WTC11 (cell line): ENCODE results near the gene GPS2. TPM values are rescaled to one million over a fixed set of nuclear protein-coding genes. Genes with fewer than 3 reads are reported as not detected.

ENCODE experiments used
- ATAC-seq: fragments of 200-7000 bp; cut with Tn5 transposase; 2 replicates; pipeline ENCODE4 v1.10.0; 2021; ENCODE audit warnings: mild to moderate bottlenecking, moderate library complexity
- CTCF ChIA-PET: fragments of 300-600 bp; sonication (Branson Sonifier 250); formaldehyde crosslinking; loops from one replicate; lab custom pipeline; 2021; ENCODE audit warnings: antibody characterized with exemption; lab: Charles Lee
- POLR2A ChIA-PET: fragments of 350-600 bp; sonication (Branson Sonifier 250); formaldehyde crosslinking; loops from one replicate; lab custom pipeline; 2021; ENCODE audit warnings: antibody characterized with exemption; lab: Charles Lee
- DNase-seq: peaks from one replicate; pipeline ENCODE4 v3.0.0; 2021; ENCODE audit warnings: low spot score
- H3K27ac Mint-ChIP-seq: 2 replicates; pipeline ENCODE4 v1.8.0; 2021; ENCODE audit warnings: mixed read lengths
- H3K27me3 Mint-ChIP-seq: 2 replicates; pipeline ENCODE4 v1.8.0; 2021; ENCODE audit warnings: low read depth, mild to moderate bottlenecking, moderate library complexity, mixed read lengths
- H3K36me3 Mint-ChIP-seq: 2 replicates; pipeline ENCODE4 v1.8.0; 2021; ENCODE audit warnings: mixed read lengths
- H3K4me1 Mint-ChIP-seq: 2 replicates; pipeline ENCODE4 v1.8.0; 2022; ENCODE audit warnings: mixed read lengths
- H3K4me3 Mint-ChIP-seq: 2 replicates; pipeline ENCODE4 v1.8.0; 2021; ENCODE audit warnings: mild to moderate bottlenecking, moderate library complexity, mixed read lengths
- H3K9me3 Mint-ChIP-seq: 2 replicates; pipeline ENCODE4 v1.8.0; 2021; ENCODE audit warnings: mixed read lengths
- ETV6 ChIP-seq: sonication (generic); formaldehyde crosslinking; IDR thresholded peaks from 2 replicates; pipeline ENCODE4 v1.8.1; 2022; ENCODE audit warnings: mild to moderate bottlenecking, missing genetic modification reagents
- GTF2I ChIP-seq: fragments of 250-450 bp; sonication (Bioruptor Pico); conservative IDR thresholded peaks from 2 replicates; pipeline ENCODE4 v1.4.0; 2021; ENCODE audit warnings: mild to moderate bottlenecking
- IRF2 ChIP-seq: sonication (generic); formaldehyde crosslinking; IDR thresholded peaks from 2 replicates; pipeline ENCODE4 v1.8.0; 2022; ENCODE audit warnings: low read depth, missing genetic modification reagents, borderline replicate concordance
- NFE2L1 ChIP-seq: sonication (generic); formaldehyde crosslinking; IDR thresholded peaks from 2 replicates; pipeline ENCODE4 v1.8.1; 2023; ENCODE audit warnings: missing genetic modification reagents
- RORB ChIP-seq: fragments of 250-450 bp; sonication (Bioruptor Pico); IDR thresholded peaks from 2 replicates; pipeline ENCODE4 v1.9.0; 2021; ENCODE audit warnings: mild to moderate bottlenecking
- SP1 ChIP-seq: sonication (generic); formaldehyde crosslinking; conservative IDR thresholded peaks from 2 replicates; pipeline ENCODE4 v1.8.1; 2022; ENCODE audit warnings: missing genetic modification reagents
- ZNF121 ChIP-seq: sonication (generic); formaldehyde crosslinking; IDR thresholded peaks from 2 replicates; pipeline ENCODE4 v1.8.0; 2023; ENCODE audit warnings: missing genetic modification reagents
- ZNF232 ChIP-seq: sonication (generic); formaldehyde crosslinking; IDR thresholded peaks from 2 replicates; pipeline ENCODE4 v1.8.0; 2022; ENCODE audit warnings: mild to moderate bottlenecking, missing genetic modification reagents
- ZNF671 ChIP-seq: fragments of 250-450 bp; sonication (Bioruptor Pico); IDR thresholded peaks from 2 replicates; pipeline ENCODE4 v1.8.0; 2021; ENCODE audit warnings: mild to moderate bottlenecking
- total RNA-seq: library from RNA; stranded (reverse); gene quantifications from 3 replicates; pipeline ENCODE4 v1.2.3, GENCODE V29; 2021
- TF ChIP-seq, protein P1 (sequence below): sonication (generic); formaldehyde crosslinking; IDR thresholded peaks from 2 replicates; pipeline ENCODE4 v1.8.1; 2022; ENCODE audit warnings: mild to moderate bottlenecking, missing genetic modification reagents, moderate library complexity, borderline replicate concordance
- TF ChIP-seq, protein P2 (sequence below): fragments of 200-600 bp; IDR thresholded peaks from 2 replicates; pipeline ENCODE4 v1.8.0; 2022; ENCODE audit warnings: antibody characterized with exemption
- TF ChIP-seq, protein P3 (sequence below): sonication (generic); formaldehyde crosslinking; IDR thresholded peaks from 2 replicates; pipeline ENCODE4 v1.8.1; 2022; ENCODE audit warnings: low read depth, mild to moderate bottlenecking, moderate library complexity, missing genetic modification reagents, borderline replicate concordance
- TF ChIP-seq, protein P4 (sequence below): fragments of 250-450 bp; sonication (Bioruptor Pico); IDR thresholded peaks from 2 replicates; pipeline ENCODE4 v1.9.0; 2021; ENCODE audit warnings: moderate library complexity, mild to moderate bottlenecking, inconsistent platforms, borderline replicate concordance
- TF ChIP-seq, protein P5 (sequence below): sonication (generic); formaldehyde crosslinking; IDR thresholded peaks from 2 replicates; pipeline ENCODE4 v1.8.0; 2023; ENCODE audit warnings: missing genetic modification reagents, mild to moderate bottlenecking, borderline replicate concordance
- TF ChIP-seq, protein P6 (sequence below): sonication (generic); formaldehyde crosslinking; IDR thresholded peaks from 2 replicates; pipeline ENCODE4 v1.8.0; 2022; ENCODE audit warnings: mild to moderate bottlenecking, missing genetic modification reagents
- TF ChIP-seq, protein P7 (sequence below): sonication (generic); formaldehyde crosslinking; IDR thresholded peaks from 2 replicates; pipeline ENCODE4 v1.8.0; 2022; ENCODE audit warnings: missing genetic modification reagents

The GPS2 gene
- total RNA-seq, 1 experiment from 2014 or later, result 55.9 TPM

DNA sequence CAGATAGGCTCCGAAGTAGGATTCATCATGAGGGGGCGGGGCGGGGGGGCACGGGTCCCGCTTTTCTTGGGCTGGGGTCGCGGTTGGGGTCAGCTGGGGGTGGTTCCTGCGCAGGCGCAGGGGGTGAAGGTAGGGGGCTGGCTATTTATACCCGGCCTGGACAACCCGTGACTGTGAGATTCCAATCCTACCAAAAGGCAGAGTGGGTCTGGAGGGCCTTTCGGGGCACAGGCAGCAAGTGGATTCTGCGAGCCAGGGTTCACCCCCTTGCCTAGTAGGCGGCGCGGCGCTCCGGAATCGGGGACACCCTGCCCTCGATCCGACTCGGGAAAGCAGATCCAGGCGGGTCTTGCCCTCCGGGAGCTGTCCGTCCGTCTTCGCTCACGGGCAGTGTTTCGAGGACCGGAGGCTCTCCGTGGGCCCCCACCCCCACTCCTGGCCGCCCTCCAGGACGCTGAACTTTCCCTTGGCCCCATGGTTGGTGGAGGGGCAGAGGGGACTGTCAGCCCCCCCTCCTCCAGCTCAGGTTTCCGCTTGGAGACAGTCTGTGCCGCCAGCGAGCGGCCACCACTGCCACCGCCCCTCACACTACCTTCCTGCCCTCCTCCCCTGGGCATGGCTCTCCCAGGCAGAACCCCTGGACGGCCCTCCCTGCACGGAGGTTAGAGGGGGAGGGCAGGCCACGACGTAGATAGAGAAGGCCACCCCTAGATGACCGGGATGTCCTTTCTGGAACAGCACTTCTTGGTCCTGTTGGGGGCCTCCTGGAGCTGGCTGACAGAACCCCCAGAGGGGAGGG lies 33.0 kb downstream of the GPS2 start (continued):
- TF ChIP-seq, protein P1, sequence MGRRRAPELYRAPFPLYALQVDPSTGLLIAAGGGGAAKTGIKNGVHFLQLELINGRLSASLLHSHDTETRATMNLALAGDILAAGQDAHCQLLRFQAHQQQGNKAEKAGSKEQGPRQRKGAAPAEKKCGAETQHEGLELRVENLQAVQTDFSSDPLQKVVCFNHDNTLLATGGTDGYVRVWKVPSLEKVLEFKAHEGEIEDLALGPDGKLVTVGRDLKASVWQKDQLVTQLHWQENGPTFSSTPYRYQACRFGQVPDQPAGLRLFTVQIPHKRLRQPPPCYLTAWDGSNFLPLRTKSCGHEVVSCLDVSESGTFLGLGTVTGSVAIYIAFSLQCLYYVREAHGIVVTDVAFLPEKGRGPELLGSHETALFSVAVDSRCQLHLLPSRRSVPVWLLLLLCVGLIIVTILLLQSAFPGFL, result no peak
- TF ChIP-seq, protein P2, sequence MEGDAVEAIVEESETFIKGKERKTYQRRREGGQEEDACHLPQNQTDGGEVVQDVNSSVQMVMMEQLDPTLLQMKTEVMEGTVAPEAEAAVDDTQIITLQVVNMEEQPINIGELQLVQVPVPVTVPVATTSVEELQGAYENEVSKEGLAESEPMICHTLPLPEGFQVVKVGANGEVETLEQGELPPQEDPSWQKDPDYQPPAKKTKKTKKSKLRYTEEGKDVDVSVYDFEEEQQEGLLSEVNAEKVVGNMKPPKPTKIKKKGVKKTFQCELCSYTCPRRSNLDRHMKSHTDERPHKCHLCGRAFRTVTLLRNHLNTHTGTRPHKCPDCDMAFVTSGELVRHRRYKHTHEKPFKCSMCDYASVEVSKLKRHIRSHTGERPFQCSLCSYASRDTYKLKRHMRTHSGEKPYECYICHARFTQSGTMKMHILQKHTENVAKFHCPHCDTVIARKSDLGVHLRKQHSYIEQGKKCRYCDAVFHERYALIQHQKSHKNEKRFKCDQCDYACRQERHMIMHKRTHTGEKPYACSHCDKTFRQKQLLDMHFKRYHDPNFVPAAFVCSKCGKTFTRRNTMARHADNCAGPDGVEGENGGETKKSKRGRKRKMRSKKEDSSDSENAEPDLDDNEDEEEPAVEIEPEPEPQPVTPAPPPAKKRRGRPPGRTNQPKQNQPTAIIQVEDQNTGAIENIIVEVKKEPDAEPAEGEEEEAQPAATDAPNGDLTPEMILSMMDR, result no peak
- no peak for TF ChIP-seq IRF2 (CRISPR knock-in tag)
- TF ChIP-seq ZNF121 (CRISPR knock-in tag), result no peak
- TF ChIP-seq, protein P3, sequence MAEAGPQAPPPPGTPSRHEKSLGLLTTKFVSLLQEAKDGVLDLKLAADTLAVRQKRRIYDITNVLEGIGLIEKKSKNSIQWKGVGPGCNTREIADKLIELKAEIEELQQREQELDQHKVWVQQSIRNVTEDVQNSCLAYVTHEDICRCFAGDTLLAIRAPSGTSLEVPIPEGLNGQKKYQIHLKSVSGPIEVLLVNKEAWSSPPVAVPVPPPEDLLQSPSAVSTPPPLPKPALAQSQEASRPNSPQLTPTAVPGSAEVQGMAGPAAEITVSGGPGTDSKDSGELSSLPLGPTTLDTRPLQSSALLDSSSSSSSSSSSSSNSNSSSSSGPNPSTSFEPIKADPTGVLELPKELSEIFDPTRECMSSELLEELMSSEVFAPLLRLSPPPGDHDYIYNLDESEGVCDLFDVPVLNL (CRISPR knock-in tag), result no peak
- TF ChIP-seq, all 79 proteins: peak for 2

DNA sequence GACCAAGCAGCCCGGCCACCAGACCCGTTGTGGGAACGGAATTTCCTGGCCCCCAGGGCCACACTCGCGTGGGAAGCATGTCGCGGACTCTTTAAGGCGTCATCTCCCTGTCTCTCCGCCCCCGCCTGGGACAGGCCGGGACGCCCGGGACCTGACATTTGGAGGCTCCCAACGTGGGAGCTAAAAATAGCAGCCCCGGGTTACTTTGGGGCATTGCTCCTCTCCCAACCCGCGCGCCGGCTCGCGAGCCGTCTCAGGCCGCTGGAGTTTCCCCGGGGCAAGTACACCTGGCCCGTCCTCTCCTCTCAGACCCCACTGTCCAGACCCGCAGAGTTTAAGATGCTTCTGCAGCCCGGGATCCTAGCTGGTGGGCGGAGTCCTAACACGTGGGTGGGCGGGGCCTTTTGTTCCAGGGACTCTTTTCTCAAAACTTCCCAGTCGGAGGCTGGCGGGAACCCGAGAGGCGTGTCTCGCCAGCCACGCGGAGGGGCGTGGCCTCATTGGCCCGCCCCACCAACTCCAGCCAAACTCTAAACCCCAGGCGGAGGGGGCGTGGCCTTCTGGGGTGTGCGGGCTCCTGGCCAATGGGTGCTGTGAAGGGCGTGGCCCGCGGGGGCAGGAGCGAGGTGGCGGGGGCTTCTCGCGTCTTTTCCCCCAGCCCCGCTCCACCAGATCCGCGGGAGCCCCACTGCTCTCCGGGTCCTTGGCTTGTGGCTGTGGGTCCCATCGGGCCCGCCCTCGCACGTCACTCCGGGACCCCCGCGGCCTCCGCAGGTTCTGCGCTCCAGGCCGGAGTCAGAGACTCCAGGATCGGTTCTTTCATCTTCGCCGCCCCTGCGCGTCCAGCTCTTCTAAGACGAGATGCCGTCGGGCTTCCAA lies 33.8 kb downstream of the GPS2 start, which contains the start of gene SLC2A4:
Gene SLC2A4, plus strand, starts transcription at position 645 of the 879 bp plus-strand sequence. Its CDS starts 217 bp downstream, at position 862.
- no peaks in the 10 kb centered on the region for H3K36me3 Mint-ChIP-seq
- peaks cover 21% of the 10 kb centered on the region for H3K27me3 Mint-ChIP-seq
- POLR2A ChIA-PET, result interaction anchor here (0.7 to 1.7 kb wide), 9 partner anchors 13 to 267 kb away, joined by 3 to 8 read pairs (median 4); partner anchors contain the start of gene GABARAP
- no peaks in the 10 kb centered on the region for H3K9me3 Mint-ChIP-seq
- CTCF ChIA-PET, result interaction anchor here (0.7 to 7.0 kb wide), 31 partner anchors 10 to 422 kb away, joined by 3 to 119 read pairs (median 7); partner anchors contain the start of genes ACADVL, ACAP1, DLG4 and GABARAP
- DNase-seq (peak; percentile 98), ATAC-seq (peak; percentile 74)
- peaks cover 20% of the 10 kb centered on the region for H3K4me1 Mint-ChIP-seq
- peak within 1 kb of the TSS; percentile 82 for H3K4me3 Mint-ChIP-seq
- H3K27ac Mint-ChIP-seq, result peak within 1 kb of the TSS; percentile 26
- TF ChIP-seq GTF2I (CRISPR knock-in tag) (no peak), NFE2L1 (no peak), SP1 (CRISPR knock-in tag) (peak; percentile 76), ZNF671 (CRISPR knock-in tag) (no peak), RORB (CRISPR knock-in tag) (no peak), ETV6 (CRISPR knock-in tag) (peak; percentile 44; the same call in 1 of the 2 replicates), ZNF232 (0 out of 2 replicates have a peak, but pooled peaks have one; percentile 16)
- TF ChIP-seq, protein P4, sequence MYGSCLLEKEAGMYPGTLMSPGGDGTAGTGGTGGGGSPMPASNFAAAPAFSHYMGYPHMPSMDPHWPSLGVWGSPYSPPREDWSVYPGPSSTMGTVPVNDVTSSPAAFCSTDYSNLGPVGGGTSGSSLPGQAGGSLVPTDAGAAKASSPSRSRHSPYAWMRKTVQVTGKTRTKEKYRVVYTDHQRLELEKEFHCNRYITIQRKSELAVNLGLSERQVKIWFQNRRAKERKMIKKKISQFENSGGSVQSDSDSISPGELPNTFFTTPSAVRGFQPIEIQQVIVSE (CRISPR knock-in tag), result no peak
- TF ChIP-seq, protein P3 (CRISPR knock-in tag), result no peak
- TF ChIP-seq, protein P5, sequence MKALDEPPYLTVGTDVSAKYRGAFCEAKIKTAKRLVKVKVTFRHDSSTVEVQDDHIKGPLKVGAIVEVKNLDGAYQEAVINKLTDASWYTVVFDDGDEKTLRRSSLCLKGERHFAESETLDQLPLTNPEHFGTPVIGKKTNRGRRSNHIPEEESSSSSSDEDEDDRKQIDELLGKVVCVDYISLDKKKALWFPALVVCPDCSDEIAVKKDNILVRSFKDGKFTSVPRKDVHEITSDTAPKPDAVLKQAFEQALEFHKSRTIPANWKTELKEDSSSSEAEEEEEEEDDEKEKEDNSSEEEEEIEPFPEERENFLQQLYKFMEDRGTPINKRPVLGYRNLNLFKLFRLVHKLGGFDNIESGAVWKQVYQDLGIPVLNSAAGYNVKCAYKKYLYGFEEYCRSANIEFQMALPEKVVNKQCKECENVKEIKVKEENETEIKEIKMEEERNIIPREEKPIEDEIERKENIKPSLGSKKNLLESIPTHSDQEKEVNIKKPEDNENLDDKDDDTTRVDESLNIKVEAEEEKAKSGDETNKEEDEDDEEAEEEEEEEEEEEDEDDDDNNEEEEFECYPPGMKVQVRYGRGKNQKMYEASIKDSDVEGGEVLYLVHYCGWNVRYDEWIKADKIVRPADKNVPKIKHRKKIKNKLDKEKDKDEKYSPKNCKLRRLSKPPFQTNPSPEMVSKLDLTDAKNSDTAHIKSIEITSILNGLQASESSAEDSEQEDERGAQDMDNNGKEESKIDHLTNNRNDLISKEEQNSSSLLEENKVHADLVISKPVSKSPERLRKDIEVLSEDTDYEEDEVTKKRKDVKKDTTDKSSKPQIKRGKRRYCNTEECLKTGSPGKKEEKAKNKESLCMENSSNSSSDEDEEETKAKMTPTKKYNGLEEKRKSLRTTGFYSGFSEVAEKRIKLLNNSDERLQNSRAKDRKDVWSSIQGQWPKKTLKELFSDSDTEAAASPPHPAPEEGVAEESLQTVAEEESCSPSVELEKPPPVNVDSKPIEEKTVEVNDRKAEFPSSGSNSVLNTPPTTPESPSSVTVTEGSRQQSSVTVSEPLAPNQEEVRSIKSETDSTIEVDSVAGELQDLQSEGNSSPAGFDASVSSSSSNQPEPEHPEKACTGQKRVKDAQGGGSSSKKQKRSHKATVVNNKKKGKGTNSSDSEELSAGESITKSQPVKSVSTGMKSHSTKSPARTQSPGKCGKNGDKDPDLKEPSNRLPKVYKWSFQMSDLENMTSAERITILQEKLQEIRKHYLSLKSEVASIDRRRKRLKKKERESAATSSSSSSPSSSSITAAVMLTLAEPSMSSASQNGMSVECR (CRISPR knock-in tag), result 0 out of 2 replicates have a peak, but pooled peaks have one; percentile 7
- TF ChIP-seq, protein P6, sequence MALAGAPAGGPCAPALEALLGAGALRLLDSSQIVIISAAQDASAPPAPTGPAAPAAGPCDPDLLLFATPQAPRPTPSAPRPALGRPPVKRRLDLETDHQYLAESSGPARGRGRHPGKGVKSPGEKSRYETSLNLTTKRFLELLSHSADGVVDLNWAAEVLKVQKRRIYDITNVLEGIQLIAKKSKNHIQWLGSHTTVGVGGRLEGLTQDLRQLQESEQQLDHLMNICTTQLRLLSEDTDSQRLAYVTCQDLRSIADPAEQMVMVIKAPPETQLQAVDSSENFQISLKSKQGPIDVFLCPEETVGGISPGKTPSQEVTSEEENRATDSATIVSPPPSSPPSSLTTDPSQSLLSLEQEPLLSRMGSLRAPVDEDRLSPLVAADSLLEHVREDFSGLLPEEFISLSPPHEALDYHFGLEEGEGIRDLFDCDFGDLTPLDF (CRISPR knock-in tag), result no peak
- TF ChIP-seq, protein P7, sequence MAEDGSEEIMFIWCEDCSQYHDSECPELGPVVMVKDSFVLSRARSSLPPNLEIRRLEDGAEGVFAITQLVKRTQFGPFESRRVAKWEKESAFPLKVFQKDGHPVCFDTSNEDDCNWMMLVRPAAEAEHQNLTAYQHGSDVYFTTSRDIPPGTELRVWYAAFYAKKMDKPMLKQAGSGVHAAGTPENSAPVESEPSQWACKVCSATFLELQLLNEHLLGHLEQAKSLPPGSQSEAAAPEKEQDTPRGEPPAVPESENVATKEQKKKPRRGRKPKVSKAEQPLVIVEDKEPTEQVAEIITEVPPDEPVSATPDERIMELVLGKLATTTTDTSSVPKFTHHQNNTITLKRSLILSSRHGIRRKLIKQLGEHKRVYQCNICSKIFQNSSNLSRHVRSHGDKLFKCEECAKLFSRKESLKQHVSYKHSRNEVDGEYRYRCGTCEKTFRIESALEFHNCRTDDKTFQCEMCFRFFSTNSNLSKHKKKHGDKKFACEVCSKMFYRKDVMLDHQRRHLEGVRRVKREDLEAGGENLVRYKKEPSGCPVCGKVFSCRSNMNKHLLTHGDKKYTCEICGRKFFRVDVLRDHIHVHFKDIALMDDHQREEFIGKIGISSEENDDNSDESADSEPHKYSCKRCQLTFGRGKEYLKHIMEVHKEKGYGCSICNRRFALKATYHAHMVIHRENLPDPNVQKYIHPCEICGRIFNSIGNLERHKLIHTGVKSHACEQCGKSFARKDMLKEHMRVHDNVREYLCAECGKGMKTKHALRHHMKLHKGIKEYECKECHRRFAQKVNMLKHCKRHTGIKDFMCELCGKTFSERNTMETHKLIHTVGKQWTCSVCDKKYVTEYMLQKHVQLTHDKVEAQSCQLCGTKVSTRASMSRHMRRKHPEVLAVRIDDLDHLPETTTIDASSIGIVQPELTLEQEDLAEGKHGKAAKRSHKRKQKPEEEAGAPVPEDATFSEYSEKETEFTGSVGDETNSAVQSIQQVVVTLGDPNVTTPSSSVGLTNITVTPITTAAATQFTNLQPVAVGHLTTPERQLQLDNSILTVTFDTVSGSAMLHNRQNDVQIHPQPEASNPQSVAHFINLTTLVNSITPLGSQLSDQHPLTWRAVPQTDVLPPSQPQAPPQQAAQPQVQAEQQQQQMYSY (CRISPR knock-in tag), result 0 out of 2 replicates have a peak, but pooled peaks have one; percentile 35
